Jurkat, Clone E6-1 (cell line): Measurements from ENCODE around the gene SCN4A.

Source experiments
- DNase-seq: peaks from one replicate; pipeline ENCODE4 v3.0.0-alpha.2; 2011; ENCODE audit warnings: low read depth, low spot score
- H3K4me3 ChIP-seq: 2 replicates; pipeline ENCODE4 v1.5.1; 2011; ENCODE audit warnings: mild to moderate bottlenecking, low read length, control low read depth, moderate library complexity

Gene SCN4A

DNA sequence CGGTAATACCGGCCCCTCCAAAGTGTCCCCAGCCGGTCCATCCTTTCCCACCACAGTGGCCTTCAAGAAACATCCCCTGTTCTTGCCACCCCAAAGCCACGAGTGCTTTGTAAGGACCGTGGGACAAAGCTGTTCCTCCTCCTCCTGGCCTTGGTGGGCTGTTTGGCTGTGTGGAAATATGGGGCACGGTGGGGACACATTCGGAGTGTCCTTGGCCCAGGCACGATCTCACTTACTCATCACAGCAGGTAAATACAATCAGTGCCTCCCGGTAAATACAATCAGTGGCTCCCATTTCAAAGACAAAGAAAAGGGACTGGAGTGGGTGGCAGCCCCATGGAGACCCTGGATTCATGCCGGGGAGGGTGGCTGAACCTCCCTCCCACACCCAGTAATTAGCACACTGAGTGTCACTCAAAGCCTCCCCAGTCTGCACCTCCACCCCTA, 10.4 kb downstream of the SCN4A start:
- H3K4me3 ChIP-seq: no peak overlapping the region
- DNase-seq: no peak

DNA sequence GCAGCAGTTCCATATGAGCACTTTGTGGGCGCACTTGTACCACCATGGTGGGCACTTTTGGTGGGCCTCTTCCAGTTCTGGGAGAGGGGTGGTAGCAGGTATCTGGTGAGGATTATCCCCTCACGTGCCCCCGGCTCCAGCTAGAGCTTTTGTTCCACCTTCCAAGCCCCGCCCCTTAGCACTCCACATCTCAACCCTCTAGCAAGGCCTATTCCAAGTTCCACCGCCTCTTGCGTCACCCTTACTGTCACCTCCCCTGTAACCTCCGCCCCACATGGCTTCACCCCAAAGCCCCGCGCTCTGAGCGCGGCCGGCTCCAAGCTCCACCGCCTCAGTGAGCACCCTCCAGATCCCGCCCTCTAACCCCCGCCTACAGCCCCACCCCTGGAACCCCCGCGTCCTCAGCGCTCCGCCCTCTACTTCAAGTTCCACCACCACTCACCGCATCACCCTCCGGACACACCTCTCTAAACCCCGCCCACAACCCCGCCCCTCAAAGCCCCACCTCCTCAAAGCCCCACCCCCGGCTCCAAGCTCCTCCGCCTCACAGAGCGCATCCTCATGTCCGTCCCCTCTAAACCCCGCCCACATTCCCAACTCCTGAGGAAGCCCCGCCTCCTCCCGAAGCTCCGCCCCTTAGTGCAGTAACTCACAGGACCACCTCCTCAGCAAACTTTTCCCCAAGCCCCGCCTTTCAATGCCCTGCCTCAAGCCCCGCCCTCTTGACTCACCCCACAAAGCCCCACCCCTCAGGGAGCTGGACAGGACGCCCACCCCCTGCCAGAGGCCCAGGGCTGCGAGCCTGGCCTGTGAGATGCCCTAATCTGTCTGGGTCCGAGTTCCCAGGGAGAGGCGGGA, 11.1 kb downstream of the SCN4A start:
- DNase-seq: peak; percentile 42
- H3K4me3 ChIP-seq: no peak overlapping the region

- no peak for DNase-seq
- no peak overlapping the region for H3K4me3 ChIP-seq
These were observed 12.3 kb downstream of the SCN4A start for GRCh38 chr17:63960430-63960829.

- no peak for DNase-seq
- H3K4me3 ChIP-seq: no peak overlapping the region
These were observed 12.7 kb downstream of the SCN4A start for GRCh38 chr17:63960006-63960405.

DNA sequence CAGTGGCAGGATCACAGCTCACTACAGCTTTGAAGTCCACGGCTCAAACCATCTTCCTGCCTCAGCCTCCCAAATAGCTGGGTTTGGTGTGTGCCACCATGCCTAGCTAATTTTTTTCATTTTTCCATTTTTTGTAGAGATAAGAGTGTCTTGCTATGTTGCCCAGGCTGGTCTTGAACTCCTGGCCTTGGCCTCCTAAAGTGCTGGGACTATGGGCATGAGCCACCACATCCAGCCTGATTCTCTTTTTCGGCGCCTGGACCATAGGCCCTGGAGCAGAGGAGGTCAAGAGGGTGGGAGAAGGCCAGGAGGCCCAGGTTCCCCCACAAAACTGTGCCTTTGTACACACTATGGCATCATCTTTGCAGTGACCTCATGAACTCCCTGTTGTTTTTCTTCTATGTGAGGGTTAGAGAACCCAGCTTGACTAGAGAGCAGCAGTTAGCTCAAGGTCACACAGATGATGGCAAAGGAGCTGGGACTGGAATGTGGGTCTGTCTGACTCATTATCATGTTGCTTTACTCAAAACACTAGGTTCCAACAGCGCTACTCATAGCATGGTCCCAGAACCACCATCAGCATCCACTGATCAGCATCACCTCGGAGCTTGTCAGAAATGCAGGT, 16.3 kb downstream of the SCN4A start:
- DNase-seq: no peak
- H3K4me3 ChIP-seq: no peak overlapping the region

DNA sequence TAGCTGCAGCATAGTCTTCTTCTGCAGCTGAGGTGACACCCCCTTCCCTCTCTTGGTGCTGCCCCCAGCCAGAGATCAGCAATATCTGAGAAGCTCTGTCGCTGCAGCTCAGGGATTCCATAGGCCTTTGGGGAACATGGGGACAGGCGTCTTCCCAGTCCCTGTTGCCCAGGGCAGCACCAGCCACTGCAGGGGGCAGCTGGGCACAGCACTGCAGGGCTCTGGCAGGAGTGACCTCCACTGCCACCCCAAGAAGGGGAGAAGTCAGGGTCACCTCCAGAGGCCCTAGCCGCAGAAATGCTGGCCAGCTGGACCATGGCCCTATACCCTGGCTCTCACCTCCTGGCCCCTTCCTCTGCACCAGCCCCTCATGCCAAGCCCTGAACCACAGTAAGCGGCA, 16.9 kb downstream of the SCN4A start:
- no peak overlapping the region for H3K4me3 ChIP-seq
- DNase-seq: no peak

GRCh38 chr17:63955232-63955631, 17.5 kb downstream of the SCN4A start:
- no peak overlapping the region for H3K4me3 ChIP-seq
- DNase-seq: no peak

DNA sequence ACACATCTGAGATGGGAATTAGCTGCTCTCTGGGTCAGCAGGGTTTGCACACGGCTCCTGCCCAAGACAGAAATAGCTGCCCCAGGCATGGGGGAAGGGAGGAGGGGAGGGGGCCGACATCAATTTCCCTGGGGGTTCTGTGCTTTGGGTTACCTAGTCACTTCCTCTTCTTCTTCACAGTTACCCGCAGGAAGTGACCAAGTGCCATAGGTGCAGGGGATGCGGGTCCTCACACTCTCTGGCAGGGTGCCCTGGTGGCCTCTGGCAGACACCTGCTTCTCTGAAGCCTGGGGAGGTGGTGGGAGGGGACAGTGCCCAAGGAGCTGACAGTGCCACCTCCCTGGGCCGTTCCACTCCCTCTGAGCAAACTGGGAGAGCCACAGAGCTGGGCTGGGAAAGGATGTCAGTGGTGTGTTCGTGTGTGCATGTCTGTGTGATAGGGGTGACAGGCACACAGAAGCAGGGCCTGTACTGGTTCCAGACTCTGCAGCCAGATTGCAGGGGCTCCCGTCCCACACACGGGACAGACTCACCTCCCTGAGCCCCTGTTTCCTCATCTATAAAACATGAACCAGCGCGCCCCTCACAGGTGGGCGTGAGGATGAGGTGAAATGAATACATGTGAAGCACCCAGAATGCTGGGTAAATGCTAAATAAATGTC, 18.2 kb downstream of the SCN4A start:
- H3K4me3 ChIP-seq: no peak overlapping the region
- peak; percentile 67 for DNase-seq

DNA sequence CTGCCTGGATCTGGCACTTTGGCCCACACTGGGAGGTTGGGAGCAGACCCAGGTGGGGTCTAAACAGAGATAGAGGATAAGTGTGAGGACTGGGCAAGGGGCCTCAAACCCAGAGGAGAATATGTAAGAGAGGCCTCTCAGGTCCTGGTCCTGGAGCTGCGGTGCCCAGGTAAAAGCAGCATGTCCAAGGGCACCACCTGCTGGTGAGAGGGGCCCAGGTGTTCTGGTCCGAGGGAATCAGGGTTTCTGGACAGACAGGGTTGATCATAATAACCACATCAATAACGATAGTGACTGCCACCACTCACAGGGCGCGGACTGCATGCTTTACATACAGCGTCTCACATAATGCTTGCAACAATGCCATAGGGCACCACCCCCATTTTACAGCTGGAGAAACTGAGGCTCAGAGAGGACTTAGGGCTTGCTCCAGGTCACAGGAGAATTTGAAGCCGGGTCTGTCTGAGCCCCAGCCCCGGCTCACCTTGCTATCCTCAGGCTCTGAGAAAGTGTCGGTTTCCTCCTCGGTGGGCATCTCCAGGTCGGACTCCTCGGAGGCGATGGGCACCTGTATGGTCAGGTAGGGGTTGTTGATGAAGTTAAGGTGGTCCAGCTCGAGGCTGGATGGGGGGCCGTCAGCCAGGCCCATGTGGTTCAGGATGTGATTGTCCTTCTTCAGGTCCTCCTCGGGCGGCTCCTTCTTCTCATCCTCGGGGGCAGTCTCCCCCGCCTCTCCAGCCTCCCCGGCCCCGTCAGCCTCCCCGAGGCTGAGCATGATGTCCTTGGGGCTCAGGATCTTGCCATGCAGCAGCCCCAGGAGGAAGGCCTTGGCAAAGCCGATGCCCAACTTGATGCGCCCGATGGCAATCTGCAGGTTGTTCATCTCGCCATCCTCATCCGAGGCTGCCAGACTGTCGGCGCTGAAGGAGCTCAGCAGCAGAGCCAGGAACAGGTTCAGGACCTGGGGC, 21.5 kb downstream of the SCN4A start:
- DNase-seq: no peak
- no peak overlapping the region for H3K4me3 ChIP-seq

- DNase-seq: no peak
These were observed 23.0 kb downstream of the SCN4A start for GRCh38 chr17:63949576-63950250.

DNA sequence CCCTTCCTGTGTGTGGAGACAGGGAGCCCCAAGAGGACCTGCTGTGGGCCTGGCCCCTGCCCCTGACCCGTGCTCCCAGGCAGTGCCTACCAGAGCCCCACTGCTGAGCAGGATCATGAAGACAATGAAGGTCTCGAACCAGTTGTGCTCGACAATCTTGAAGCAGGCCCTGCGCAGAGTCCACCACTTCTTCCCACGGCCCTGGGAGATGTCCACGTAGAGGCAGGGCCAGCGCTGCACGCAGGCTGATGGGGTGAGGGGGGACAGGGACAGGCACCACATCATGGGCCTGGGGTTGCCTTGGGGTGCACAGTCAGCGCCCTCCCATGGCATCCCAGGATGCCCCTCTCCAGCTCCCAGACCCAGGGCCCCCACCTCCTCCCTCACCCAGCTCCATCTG, 24.2 kb downstream of the SCN4A start:
- no peak overlapping the region for H3K4me3 ChIP-seq
- no peak for DNase-seq

More at GRCh38 chr17:63949576-63950250, 23.0 kb downstream of the SCN4A start:
- no peak overlapping the region for H3K4me3 ChIP-seq

DNA sequence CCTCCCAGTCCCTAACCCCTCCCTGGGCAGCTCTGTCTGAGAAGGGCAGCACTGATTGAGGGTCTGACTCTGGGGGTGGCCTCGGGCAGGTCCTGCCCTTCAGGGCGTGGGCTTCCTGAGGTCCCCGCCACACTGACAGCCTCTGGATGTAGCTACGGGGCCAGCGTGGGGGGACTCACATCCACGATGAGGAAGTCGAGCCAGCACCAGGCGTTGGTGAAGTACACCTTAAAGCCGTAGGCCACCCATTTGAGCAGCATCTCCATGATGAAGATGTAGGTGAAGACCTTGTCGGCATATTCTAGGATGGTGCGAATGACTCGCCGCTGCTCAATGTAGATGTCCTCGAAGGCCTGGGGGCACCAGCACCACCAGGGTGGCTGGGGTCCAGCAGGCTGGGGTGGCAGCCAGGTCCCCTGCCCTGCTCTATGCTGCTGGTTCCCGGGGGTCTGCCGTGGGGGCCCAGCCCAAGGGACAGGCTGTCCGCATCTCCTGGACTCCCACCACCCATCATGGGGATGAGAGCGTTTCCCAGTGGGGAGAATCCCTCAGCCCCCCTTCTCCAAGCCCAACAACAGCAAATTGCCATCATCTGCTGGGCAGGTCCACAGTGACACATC, 24.9 kb downstream of the SCN4A start:
- DNase-seq: no peak
- H3K4me3 ChIP-seq: no peak overlapping the region

- no peak overlapping the region; the same call in 1 of the 2 replicates for H3K4me3 ChIP-seq
- no peak for DNase-seq
These were observed 26.0 kb downstream of the SCN4A start for GRCh38 chr17:63946440-63947363.

DNA sequence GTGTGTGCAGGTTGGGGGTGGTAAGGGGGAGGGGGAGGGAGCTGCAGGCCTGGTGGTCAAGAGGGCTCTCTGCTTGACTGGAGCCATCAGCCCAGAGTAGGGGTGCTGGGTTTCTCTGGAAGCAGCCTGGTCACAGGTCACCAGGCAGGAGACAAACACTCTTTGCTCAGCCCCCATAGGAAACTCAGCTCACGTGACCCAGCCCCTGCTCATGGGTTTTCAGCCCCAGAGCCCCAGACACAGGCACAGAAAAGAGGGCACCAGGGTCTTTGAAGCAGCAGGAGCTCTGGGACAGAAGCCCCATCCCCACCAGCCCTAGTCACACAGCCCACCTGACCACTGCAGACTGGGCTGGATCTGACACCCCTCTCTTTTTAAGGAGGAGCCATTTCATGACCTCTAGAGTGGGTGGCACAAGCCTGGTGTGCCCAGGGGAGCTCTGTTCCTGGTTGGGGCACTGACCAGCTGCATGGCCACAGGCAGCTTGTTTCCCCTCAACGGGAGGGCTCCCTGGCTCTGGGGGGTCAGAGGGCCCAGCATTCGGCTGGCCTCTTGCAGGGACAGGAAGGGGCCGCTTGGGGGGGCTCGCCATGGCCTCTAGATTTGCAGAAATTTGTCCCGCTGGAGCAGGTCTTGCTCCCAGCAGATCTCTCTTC, 26.8 kb downstream of the SCN4A start:
- no peak for DNase-seq
- H3K4me3 ChIP-seq: no peak overlapping the region

GRCh38 chr17:63944736-63945499, 27.8 kb downstream of the SCN4A start:
- DNase-seq: no peak

GRCh38 chr17:63943745-63944144, 29.0 kb downstream of the SCN4A start:
- no peak overlapping the region for H3K4me3 ChIP-seq
- no peak for DNase-seq

More at GRCh38 chr17:63944736-63945499, 27.8 kb downstream of the SCN4A start:
- no peak overlapping the region for H3K4me3 ChIP-seq
